ENCODE results near the gene XXYLT1. TPM values are rescaled to one million over a fixed set of nuclear protein-coding genes. Genes with fewer than 3 reads are reported as not detected.
A peak's percentile ranks its signal among the peaks of the same experiment; 100 is the strongest.

XXYLT1 gene, protein sequence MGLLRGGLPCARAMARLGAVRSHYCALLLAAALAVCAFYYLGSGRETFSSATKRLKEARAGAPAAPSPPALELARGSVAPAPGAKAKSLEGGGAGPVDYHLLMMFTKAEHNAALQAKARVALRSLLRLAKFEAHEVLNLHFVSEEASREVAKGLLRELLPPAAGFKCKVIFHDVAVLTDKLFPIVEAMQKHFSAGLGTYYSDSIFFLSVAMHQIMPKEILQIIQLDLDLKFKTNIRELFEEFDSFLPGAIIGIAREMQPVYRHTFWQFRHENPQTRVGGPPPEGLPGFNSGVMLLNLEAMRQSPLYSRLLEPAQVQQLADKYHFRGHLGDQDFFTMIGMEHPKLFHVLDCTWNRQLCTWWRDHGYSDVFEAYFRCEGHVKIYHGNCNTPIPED
- total RNA-seq (2021; fragmentation: NEBNext Ultra II Directional; extraction: Animal tissue kit (Norgen Biotek cat#: 25700)) (23.8 and 24.5 TPM in 2 replicates), polyA plus RNA-seq (2011; rRNA removed) (18.9 and 20.2 TPM in 2 replicates), polyA minus RNA-seq (2011; rRNA and poly(A)+ RNA removed) (15.2 and 16.2 TPM in 2 replicates)
- 21.1 TPM for polyA plus RNA-seq (2011; cell fraction: cytosol; rRNA removed)
- polyA plus RNA-seq (2011; cell fraction: nucleus; rRNA removed), result 14.9 TPM
- polyA plus RNA-seq (2012, experiment 1 of 2), result 19.3 to 20.5 TPM (median 20.0 TPM) in 4 replicates
- 25.8 TPM for polyA plus RNA-seq (2012, experiment 2 of 2)
- polyA plus RNA-seq (2013, experiment 1 of 2), result 29.3 TPM
- 32.6 TPM for polyA plus RNA-seq (2013, experiment 2 of 2)
- 22.8 TPM for polyA minus RNA-seq (2011; cell fraction: cytosol; rRNA and poly(A)+ RNA removed)
- 31.3 TPM for polyA minus RNA-seq (2011; cell fraction: nucleus; rRNA and poly(A)+ RNA removed)
- long read RNA-seq, experiment 1, transcript XXYLT1-201 (4 exons, 2,727 nt), result major isoform, 10 of 36 reads
- long read RNA-seq, experiment 1, partial matches to known transcripts, result 3 of 36 reads
- long read RNA-seq, experiment 1, other reads (novel, unspliced or antisense), result 23 of 36 reads
- long read RNA-seq, experiment 2, partial matches to known transcripts, result 0 of 9 reads
- long read RNA-seq, experiment 2, other reads (novel, unspliced or antisense), result 9 of 9 reads

DNA sequence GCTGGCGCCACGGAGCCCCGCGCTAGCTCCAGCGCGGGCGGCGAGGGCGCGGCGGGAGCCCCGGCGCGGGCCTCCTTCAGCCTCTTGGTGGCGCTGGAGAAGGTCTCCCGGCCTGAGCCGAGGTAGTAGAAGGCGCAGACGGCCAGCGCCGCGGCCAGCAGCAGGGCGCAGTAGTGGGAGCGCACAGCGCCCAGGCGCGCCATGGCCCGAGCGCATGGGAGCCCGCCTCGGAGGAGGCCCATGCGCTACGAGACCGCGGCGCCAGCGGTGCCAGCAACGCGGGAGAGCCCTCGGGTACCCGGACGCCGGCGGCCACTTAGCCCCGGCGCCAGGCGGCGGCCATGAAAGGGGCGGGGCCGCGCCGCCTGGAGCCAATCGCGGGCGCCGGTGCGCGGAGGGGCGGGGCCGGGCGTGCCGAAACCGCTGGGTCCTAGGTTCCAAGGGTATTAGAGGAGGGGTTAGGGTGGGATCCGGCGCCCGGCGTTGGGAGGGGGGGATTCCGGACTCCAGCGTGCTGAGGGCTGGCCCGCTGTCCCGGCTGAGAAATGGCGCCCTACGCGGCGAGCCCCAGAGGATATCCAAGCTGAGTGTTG, at the start of gene XXYLT1:
XXYLT1 (minus strand) TSS at position 343 of the 593 bp plus-strand sequence; CDS start at position 242, 101 bp downstream.
- Histone ChIP-seq H3K4ac (replicated peaks; ENCODE audit: insufficient read length, low read depth, low read length) (peak within 1 kb of the TSS; percentile 69), H3K23me2 (ENCODE audit: low read depth, low read length) (peaks cover 5% of the 10 kb centered on the region), H3K4me3 (ENCODE audit: extremely low read depth in 1 of 4, insufficient read depth in 2 of 4, low read depth in 3 of 4, low read length in 4 of 4) (peak within 1 kb of the TSS; percentile 70 to 86 (median 80)), H3K36me3 (ENCODE audit: control insufficient read depth in 2 of 4, insufficient read depth in 4 of 4, low read length in 3 of 4) (peaks cover 2 to 7% (median 5%) of the 10 kb centered on the region in 4 experiments; a peak in 4 of 8 replicates), H2AK5ac (ENCODE audit: low read depth, low read length) (no peak within 1 kb of the TSS), H2BK120ac (replicated peaks; ENCODE audit: low read depth, low read length) (peak within 1 kb of the TSS; percentile 7), H3K79me2 (ENCODE audit: control insufficient read depth in 1 of 2, insufficient read depth in 2 of 2, low read length in 2 of 2) (peaks cover 16 to 42% of the 10 kb centered on the region in 2 experiments), H3K79me1 (ENCODE audit: low read depth, low read length) (peaks cover 21% of the 10 kb centered on the region), H3K14ac (ENCODE audit: insufficient read length) (no peak within 1 kb of the TSS), H2BK20ac (ENCODE audit: low read length) (no peak within 1 kb of the TSS), H2BK12ac (ENCODE audit: low read depth, low read length) (no peak within 1 kb of the TSS), H3K18ac (ENCODE audit: extremely low read depth, low read length) (peak within 1 kb of the TSS; percentile 95), H2BK5ac (ENCODE audit: low read depth, low read length) (peak within 1 kb of the TSS; percentile 84; the same call in 1 of the 2 replicates), H4K20me1 (replicated peaks in 1 of 2; ENCODE audit: control insufficient read depth in 1 of 2, insufficient read depth in 2 of 2, low read length in 2 of 2) (peaks cover 14 to 21% of the 10 kb centered on the region in 2 experiments), H3K4me1 (replicated peaks in 1 of 4; ENCODE audit: control insufficient read depth in 3 of 4, insufficient read depth in 4 of 4, low read length in 3 of 4) (peaks cover 0 to 9% (median 7%) of the 10 kb centered on the region in 4 experiments; a peak in 5 of 7 replicates), H4K5ac (ENCODE audit: insufficient read length, low read depth, low read length) (peak within 1 kb of the TSS; percentile 57), H3K56ac (replicated peaks; ENCODE audit: insufficient read length, low read depth, low read length) (peak within 1 kb of the TSS; percentile 85), H3K4me2 (ENCODE audit: insufficient read depth in 1 of 2, low read depth in 2 of 2, low read length in 2 of 2) (peak within 1 kb of the TSS; percentile 80 to 87), H3K23ac (ENCODE audit: insufficient read length) (no peak within 1 kb of the TSS), H4K8ac (ENCODE audit: extremely low read depth, insufficient read depth, low read length) (peak within 1 kb of the TSS; percentile 89), H2BK15ac (ENCODE audit: low read length) (no peak within 1 kb of the TSS), H2AFZ (ENCODE audit: low read length) (peak within 1 kb of the TSS; percentile 76), H3K9ac (replicated peaks in 1 of 4; ENCODE audit: extremely low read depth in 1 of 4, low read depth in 3 of 4, low read length in 3 of 4) (peak within 1 kb of the TSS; percentile 63 to 98 (median 92)), H3K9me3 (ENCODE audit: insufficient read depth in 2 of 2, low read depth in 1 of 2, low read length in 1 of 2) (no peaks in the 10 kb centered on the region), H3K27ac (ENCODE audit: low read depth, low read length) (peak within 1 kb of the TSS; percentile 78; the same call in 1 of the 2 replicates), H3K27me3 (replicated peaks in 1 of 4; ENCODE audit: control insufficient read depth in 3 of 4, extremely low read depth in 1 of 4, insufficient read depth in 3 of 4, low read length in 3 of 4) (no peaks in the 10 kb centered on the region), H4K91ac (replicated peaks; ENCODE audit: insufficient read length, low read length) (peak within 1 kb of the TSS; percentile 82)
- peak; percentile 69 to 96 for DNase-seq (ENCODE audit: low read depth in 1 of 2, low spot score in 2 of 2)
- FAIRE-seq, result no peak
- CTCF ChIA-PET (ENCODE audit: partially characterized antibody), result interaction anchor here (0.5 to 6.0 kb wide), 36 partner anchors 9 to 1525 kb away, joined by 3 to 65 read pairs (median 4); partner anchors contain the start of genes APOD, FAM43A and PPP1R2
- WGBS, 2 experiments (ENCODE audit: extremely low coverage in 1 of 2, insufficient coverage in 1 of 2, insufficient read length in 1 of 2, insufficient replicate concordance in 2 of 2, low coverage in 1 of 2, low lambda C conversion rate in 2 of 2, missing lambda C conversion rate in 1 of 2), result 1% methylated on average over 45 of the region's 75 CpGs; no CpG with 5 or more reads in 1 of the 2 experiments
- POLR2A ChIA-PET (ENCODE audit: partially characterized antibody), result interaction anchor here (0.6 to 3.4 kb wide), 21 partner anchors 9 to 588 kb away, joined by 3 to 30 read pairs (median 4); partner anchors contain the start of genes ACAP2, FAM43A and PPP1R2
- TF ChIP-seq CREB1 (IDR thresholded peaks at IDR 0.05), result no peak
- peak; percentile 17; the same call in 1 of the 2 replicates for TF ChIP-seq TBP (IDR thresholded peaks at IDR 0.05; ENCODE audit: low read depth, low read length)
- TF ChIP-seq KDM5A (IDR thresholded peaks at IDR 0.05; ENCODE audit: low read length), result peak; percentile 44; the same call in 1 of the 2 replicates
- peak; percentile 93 for TF ChIP-seq KDM4A (IDR thresholded peaks at IDR 0.05; ENCODE audit: low read depth, low read length, severe bottlenecking)
- TF ChIP-seq SP1 (IDR thresholded peaks at IDR 0.05; ENCODE audit: low read depth, low read length), result peak; percentile 75
- TF ChIP-seq HDAC6 (IDR thresholded peaks at IDR 0.05; ENCODE audit: low read depth, low read length), result no peak
- TF ChIP-seq FOSL1 (IDR thresholded peaks at IDR 0.05; ENCODE audit: insufficient read depth, low read depth, low read length), result peak; percentile 91
